Adrenal gland (tissue), 12 donors: Measurements from ENCODE around the gene NKX6-2. TPM values are rescaled to one million over a fixed set of nuclear protein-coding genes. Genes with fewer than 3 reads are reported as not detected.
"Not testable (repeated sequence)": the region's sequence is repeated elsewhere in the genome, so short reads cannot be mapped to it uniquely, and the experiment has no call there.

Source experiments
- DNase-seq, 7 donors: peaks; one replicate each; pipeline ENCODE4 v3.0.0-alpha.2; 2019 to 2020
- H3K27ac ChIP-seq, 5 donors: fragments of 200-600 bp; sonication (generic) in 4 of 5; 1 replicate in 3 of 5; 2 replicates in 2 of 5; pipeline versions ENCODE4 v1.5.1 to v1.8.0; 2016 to 2020; ENCODE audit warnings: mild to moderate bottlenecking in 1 of 5
- H3K27me3 ChIP-seq: fragments of 200-600 bp; 2 replicates; pipeline ENCODE4 v1.8.0; 2021
- H3K36me3 ChIP-seq, 2 donors: fragments of 200-600 bp; replicated peaks in 1 of 2; 1 replicate in 1 of 2; 2 replicates in 1 of 2; pipeline versions ENCODE4 v1.5.1 to v1.8.0; 2018 to 2022
- H3K4me1 ChIP-seq, 2 donors: fragments of 200-600 bp; replicated peaks in 1 of 2; 1 replicate in 1 of 2; 2 replicates in 1 of 2; pipeline versions ENCODE4 v1.5.1 to v1.8.0; 2018 to 2021
- H3K4me3 ChIP-seq, 4 donors: fragments of 200-600 bp; sonication (generic) in 3 of 4; one replicate each; pipeline ENCODE4 v1.5.1; 2016 to 2018
- H3K9me3 ChIP-seq, 3 donors: fragments of 200-600 bp; sonication (generic) in 1 of 3; replicated peaks in 1 of 3; 1 replicate in 2 of 3; 2 replicates in 1 of 3; pipeline versions ENCODE4 v1.5.1 to v1.8.0; 2016 to 2021
- POLR2A ChIP-seq, 2 donors: fragments of 450-650 bp; IDR thresholded peaks; one replicate each; pipeline ENCODE4 v1.6.1; 2017; ENCODE audit warnings: antibody characterized with exemption in 2 of 2, mild to moderate bottlenecking in 2 of 2, moderate library complexity in 1 of 2
- WGBS, 4 donors: extraction: QIAGEN DNeasy Blood & Tissue Kit in 2 of 4; methylation state at CpG; one replicate each; pipeline versions ENCODE4 v1.1.5 to v1.1.7; 2013 to 2017; 5-methylcytosine and 5-hydroxymethylcytosine counted together
- intact Hi-C, 2 donors: fragments of 100-400 bp; cut with DNase I; formaldehyde crosslinking; loops; one replicate each; pipeline versions ENCODE4 v1.14.1 to v1.15.0; 2022 to 2023
- polyA plus RNA-seq, 3 donors: library from polyadenylated mRNA; stranded (reverse); fragments of 200-250 nt in 2 of 3; fragments of 350-450 nt in 1 of 3; fragmentation: Illumina TruSeq in 1 of 3; extraction: RNeasy Lipid Tissue Mini Kit (QIAGEN cat#74804) in 1 of 3; gene quantifications; one replicate each; pipeline ENCODE4 v1.2.3, GENCODE V29; 2013 to 2014
- total RNA-seq, 9 donors: library from RNA; depleted of rRNA in 4 of 9; stranded (reverse); fragments of >200 nt in 4 of 9; fragments of 120-200 nt in 1 of 9; fragmentation: NEBNext Ultra II Directional in 1 of 9; extraction: Animal tissue kit (Norgen Biotek cat#: 25700) in 1 of 9; gene quantifications; one replicate each; pipeline versions ENCODE4 v1.1.0 to v1.2.4, GENCODE V29; 2013 to 2023
- TF ChIP-seq, protein P1 (sequence below), 6 experiments: fragments of 450-650 bp in 4 of 6; fragments of 200-600 bp in 2 of 6; sonication (generic) in 1 of 6; IDR thresholded peaks; 1 replicate in 5 of 6; 2 replicates in 1 of 6; pipeline versions ENCODE4 v1.5.1 to v1.8.0; 2016 to 2021; ENCODE audit warnings: antibody characterized with exemption in 6 of 6, mild to moderate bottlenecking in 2 of 6, moderate library complexity in 1 of 6
- donor health status: healthy with polysubstance abuse.
- donor health status: Bipolar disorder and iron deficiency.
- donor health status: DM: yes; HTN: yes; CAD: no.
- donor health status: DM: no; HTN: no; CAD: no.
- donor health status: DM: no; HTN: no; CAD: no.
- donor health status: DM: yes; HTN: yes; CAD: no.

NKX6-2 gene
- total and polyA plus RNA-seq, 12 donors = 0.37 to 0.40 TPM; not detected in 10

DNA sequence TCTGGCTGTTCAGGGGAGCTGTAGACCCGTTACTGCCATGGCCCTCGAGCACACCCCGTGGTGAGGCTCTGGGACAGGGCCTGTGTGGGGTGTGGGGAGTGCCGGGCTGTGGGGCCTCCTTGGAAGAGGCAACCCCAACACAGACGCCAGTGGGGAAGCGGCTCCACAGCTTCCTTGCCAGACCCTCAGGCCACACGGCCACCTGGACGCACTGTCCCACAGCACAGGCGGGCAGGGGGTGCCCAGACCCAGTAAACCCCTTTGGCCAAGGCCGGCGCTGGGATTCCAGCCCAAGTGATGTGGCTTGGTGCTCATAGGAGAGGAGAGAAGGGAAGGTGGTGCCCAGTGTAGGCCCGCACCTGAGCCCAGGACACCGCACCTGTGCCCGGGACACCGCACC is 12.9 kb upstream of the NKX6-2 start:
- H3K4me3 ChIP-seq = no peak overlapping the region
- DNase-seq = no peak
- 58 to 92% (median 88%) methylated on average over 5 to 15 of the region's 15 CpGs for WGBS, 4 donors
- no peak overlapping the region for H3K27ac ChIP-seq
- H3K27me3 ChIP-seq = peaks cover 6% of the 10 kb centered on the region
- no peaks in the 10 kb centered on the region for H3K4me1 ChIP-seq
- H3K36me3 ChIP-seq = no peaks in the 10 kb centered on the region
- no peak for TF ChIP-seq POLR2A (IDR thresholded peaks at IDR 0.05)
- TF ChIP-seq, protein P1, sequence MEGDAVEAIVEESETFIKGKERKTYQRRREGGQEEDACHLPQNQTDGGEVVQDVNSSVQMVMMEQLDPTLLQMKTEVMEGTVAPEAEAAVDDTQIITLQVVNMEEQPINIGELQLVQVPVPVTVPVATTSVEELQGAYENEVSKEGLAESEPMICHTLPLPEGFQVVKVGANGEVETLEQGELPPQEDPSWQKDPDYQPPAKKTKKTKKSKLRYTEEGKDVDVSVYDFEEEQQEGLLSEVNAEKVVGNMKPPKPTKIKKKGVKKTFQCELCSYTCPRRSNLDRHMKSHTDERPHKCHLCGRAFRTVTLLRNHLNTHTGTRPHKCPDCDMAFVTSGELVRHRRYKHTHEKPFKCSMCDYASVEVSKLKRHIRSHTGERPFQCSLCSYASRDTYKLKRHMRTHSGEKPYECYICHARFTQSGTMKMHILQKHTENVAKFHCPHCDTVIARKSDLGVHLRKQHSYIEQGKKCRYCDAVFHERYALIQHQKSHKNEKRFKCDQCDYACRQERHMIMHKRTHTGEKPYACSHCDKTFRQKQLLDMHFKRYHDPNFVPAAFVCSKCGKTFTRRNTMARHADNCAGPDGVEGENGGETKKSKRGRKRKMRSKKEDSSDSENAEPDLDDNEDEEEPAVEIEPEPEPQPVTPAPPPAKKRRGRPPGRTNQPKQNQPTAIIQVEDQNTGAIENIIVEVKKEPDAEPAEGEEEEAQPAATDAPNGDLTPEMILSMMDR (IDR thresholded peaks at IDR 0.05) = no peak
- H3K9me3 ChIP-seq = no peaks in the 10 kb centered on the region
- intact Hi-C loops = no loop called here

DNA sequence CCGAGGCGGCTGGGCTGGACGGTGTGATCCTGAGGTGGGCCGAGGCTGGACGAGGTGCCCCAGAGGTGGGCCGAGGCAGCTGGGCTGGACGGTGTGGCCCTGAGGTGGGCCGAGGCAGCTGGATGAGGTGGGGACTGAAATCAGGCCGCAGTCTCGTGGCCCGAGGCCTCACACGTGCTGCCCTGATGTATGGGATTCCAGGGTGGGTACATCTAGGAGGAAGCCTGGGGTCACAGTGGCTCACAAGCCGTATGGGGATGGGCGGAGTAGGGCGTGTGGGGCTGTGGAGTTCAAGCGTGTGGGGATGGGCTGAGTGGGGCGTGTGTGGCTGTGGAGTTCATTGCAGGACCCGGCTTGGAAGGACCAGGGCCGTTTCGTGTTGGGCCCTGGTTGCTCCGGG is 12.5 kb upstream of the NKX6-2 start:
- Histone ChIP-seq H3K36me3 (no peaks in the 10 kb centered on the region), H3K9me3 (no peaks in the 10 kb centered on the region), H3K4me3 (no peak overlapping the region), H3K27ac (no peak overlapping the region), H3K4me1 (no peaks in the 10 kb centered on the region), H3K27me3 (peaks cover 6% of the 10 kb centered on the region)
- WGBS, 4 donors = 83 to 90% (median 87%) methylated on average over 16 to 21 of the region's 21 CpGs
- no peak for DNase-seq
- intact Hi-C loops = no loop called here
- TF ChIP-seq, protein P1 (IDR thresholded peaks at IDR 0.05) = no peak
- TF ChIP-seq POLR2A (IDR thresholded peaks at IDR 0.05) = no peak

DNA sequence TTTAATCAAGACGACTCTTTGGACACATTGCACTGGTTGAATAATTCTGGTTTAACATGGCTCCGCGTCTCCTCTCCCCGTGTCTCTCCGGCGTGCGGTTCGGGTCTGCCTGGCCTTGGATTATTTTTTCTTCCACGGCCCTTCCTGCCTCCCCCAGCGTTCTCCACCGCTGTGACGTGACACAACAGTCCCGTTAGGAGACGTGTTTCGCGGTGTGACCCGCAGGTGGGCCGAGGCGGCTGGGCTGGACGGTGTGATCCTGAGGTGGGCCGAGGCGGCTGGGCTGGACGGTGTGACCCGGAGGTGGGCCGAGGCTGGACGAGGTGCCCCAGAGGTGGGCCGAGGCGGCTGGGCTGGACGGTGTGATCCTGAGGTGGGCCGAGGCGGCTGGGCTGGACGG is 12.0 kb upstream of the NKX6-2 start:
- H3K27ac ChIP-seq, H3K36me3 ChIP-seq, intact Hi-C loops, H3K9me3 ChIP-seq, H3K4me1 ChIP-seq, DNase-seq, H3K4me3 ChIP-seq, H3K27me3 ChIP-seq: not testable (repeated sequence)
- 87 to 93% (median 91%) methylated on average over 20 to 28 of the region's 32 CpGs for WGBS, 4 donors

DNA sequence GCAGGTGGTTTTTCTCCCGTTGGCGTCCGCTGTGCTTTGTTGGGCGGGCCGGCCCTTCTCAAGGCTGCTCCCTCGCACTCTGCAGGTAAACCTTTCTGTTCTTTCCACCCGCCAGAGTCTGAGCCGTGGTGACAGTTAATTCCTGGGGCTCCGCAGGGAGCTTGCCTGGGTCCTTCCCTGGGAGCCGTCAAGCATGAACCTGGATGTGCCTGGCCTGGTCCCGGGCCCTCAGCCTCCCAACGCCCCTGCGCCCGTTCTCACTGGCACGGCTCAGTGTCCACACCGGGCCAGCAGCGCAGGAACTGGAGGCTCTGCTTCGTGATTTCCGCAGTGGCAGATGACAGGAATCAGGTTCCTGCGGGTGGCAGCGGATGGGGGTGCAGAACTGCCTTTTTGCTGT is 10.9 kb upstream of the NKX6-2 start:
- intact Hi-C loops = no loop called here
- H3K9me3 ChIP-seq = no peaks in the 10 kb centered on the region
- peaks cover 6% of the 10 kb centered on the region for H3K27me3 ChIP-seq
- H3K36me3 ChIP-seq = no peaks in the 10 kb centered on the region
- no peaks in the 10 kb centered on the region for H3K4me1 ChIP-seq
- WGBS, 4 donors = 82 to 85% (median 84%) methylated on average over 11 to 21 of the region's 21 CpGs
- no peak for DNase-seq
- no peak for TF ChIP-seq POLR2A (IDR thresholded peaks at IDR 0.05)
- TF ChIP-seq, protein P1 (IDR thresholded peaks at IDR 0.05) = no peak
- no peak overlapping the region for H3K4me3 ChIP-seq
- H3K27ac ChIP-seq = no peak overlapping the region
